GM12878 (cell line): Measurements from ENCODE around the gene GSKIP. TPM values are rescaled to one million over a fixed set of nuclear protein-coding genes. Genes with fewer than 3 reads are reported as not detected.

ENCODE experiments used
- ATAC-seq: fragments of 200-7000 bp; cut with Tn5 transposase; 3 replicates; pipeline ENCODE4 v1.9.1; 2020; ENCODE audit warnings: mild to moderate bottlenecking, moderate library complexity
- BruUV-seq: library from RNA; stranded (reverse); fragments of 400-500 nt; replicated peaks from 2 replicates; lab custom pipeline; 2021; lab: Mats Ljungman, UMichigan
- CTCF ChIA-PET: fragments of 300-600 bp; sonication (Branson Sonifier 250); formaldehyde crosslinking; extraction: SDS; loops from one replicate; lab custom pipeline; 2021; ENCODE audit warnings: inconsistent platforms; lab: Yijun Ruan, JAX
- POLR2A ChIA-PET: fragments of 350-600 bp; formaldehyde crosslinking; extraction: SDS; loops from one replicate; lab custom pipeline; 2021; ENCODE audit warnings: inconsistent platforms; lab: Charles Lee
- RAD21 ChIA-PET: fragments of 300-600 bp; sonication (Branson Sonifier 250); formaldehyde crosslinking; loops from one replicate; lab custom pipeline; 2023; ENCODE audit warnings: antibody characterized with exemption; ENCODE audit not compliant: unreplicated experiment; lab: Charles Lee
- SMC1A ChIA-PET: fragments of 300-600 bp; sonication (Branson Sonifier 250); formaldehyde crosslinking; loops from one replicate; lab custom pipeline; 2023; ENCODE audit not compliant: unreplicated experiment, uncharacterized antibody; lab: Charles Lee
- DNase-seq: peaks from one replicate; pipeline ENCODE4 v3.0.0-alpha.2; 2011; ENCODE audit warnings: low read depth, low spot score
- FAIRE-seq: peaks from 3 replicates; lab custom pipeline; 2011; peaks lifted over from hg19 to GRCh38; lab: Jason Lieb, UNC
- H2AFZ ChIP-seq: 2 replicates; pipeline ENCODE4 v1.6.0; 2011; ENCODE audit warnings: low read depth, low read length, control low read depth; ENCODE audit not compliant: control insufficient read depth
- H3K27ac ChIP-seq: 2 replicates; pipeline ENCODE4 v1.5.1; 2011; ENCODE audit warnings: control low read depth; ENCODE audit not compliant: control insufficient read depth, insufficient read depth
- H3K27me3 ChIP-seq, 2 experiments: replicated peaks in 1 of 2; 2 replicates each; pipeline versions ENCODE4 v1.6.0 to v1.6.1; 2011; ENCODE audit warnings: low read length in 1 of 2; ENCODE audit not compliant: control insufficient read depth in 2 of 2, insufficient read depth in 2 of 2
- H3K36me3 ChIP-seq, 2 experiments: 2 replicates each; pipeline ENCODE4 v1.5.1; 2011; ENCODE audit warnings: low read length in 1 of 2; ENCODE audit not compliant: control insufficient read depth in 2 of 2, insufficient read depth in 2 of 2
- H3K4me1 ChIP-seq: 2 replicates; pipeline ENCODE4 v1.6.1; 2011; ENCODE audit warnings: mild to moderate bottlenecking, low read length, moderate library complexity, mixed read lengths; ENCODE audit not compliant: control insufficient read depth, insufficient read depth
- H3K4me2 ChIP-seq: 2 replicates; pipeline ENCODE4 v1.6.0; 2011; ENCODE audit warnings: control low read depth; ENCODE audit not compliant: control insufficient read depth, insufficient read depth
- H3K4me3 ChIP-seq: fragments of 200-600 bp; sonication (generic); 2 replicates; pipeline ENCODE4 v1.5.1; 2016
- H3K79me2 ChIP-seq: 2 replicates; pipeline ENCODE4 v1.6.0; 2011; ENCODE audit warnings: low read length; ENCODE audit not compliant: control insufficient read depth, insufficient read depth
- H3K9ac ChIP-seq: 2 replicates; pipeline ENCODE4 v1.8.0; 2011; ENCODE audit warnings: low read length, control low read depth, mixed read lengths; ENCODE audit not compliant: control insufficient read depth, insufficient read depth
- H3K9me3 ChIP-seq: replicated peaks from 3 replicates; pipeline ENCODE4 v1.5.1; 2011; ENCODE audit warnings: mild to moderate bottlenecking, low read length; ENCODE audit not compliant: control insufficient read depth, insufficient read depth
- H4K20me1 ChIP-seq: 2 replicates; pipeline ENCODE4 v1.6.0; 2011; ENCODE audit not compliant: control insufficient read depth, insufficient read depth
- HDAC2 ChIP-seq: fragments of 200-600 bp; sonication (generic); IDR thresholded peaks from 2 replicates; pipeline ENCODE4 v1.6.1; 2017
- HDAC6 ChIP-seq: fragments of 200-600 bp; sonication (generic); IDR thresholded peaks from one replicate; pipeline ENCODE4 v1.8.0; 2017; ENCODE audit warnings: antibody characterized with exemption; ENCODE audit not compliant: unreplicated experiment
- HDGF ChIP-seq: fragments of 450-650 bp; IDR thresholded peaks from 2 replicates; pipeline ENCODE4 v1.6.1; 2016; ENCODE audit warnings: antibody characterized with exemption
- HSF1 ChIP-seq: fragments of 150-350 bp; IDR thresholded peaks from 2 replicates; pipeline ENCODE4 v1.6.1; 2014; ENCODE audit warnings: mild to moderate bottlenecking, low read depth, low read length
- IRF4 ChIP-seq: IDR thresholded peaks from 2 replicates; pipeline ENCODE4 v1.6.1; 2011; ENCODE audit warnings: low read depth, low read length
- MTA2 ChIP-seq: fragments of 450-650 bp; IDR thresholded peaks from 2 replicates; pipeline ENCODE4 v1.6.1; 2016; ENCODE audit warnings: low read depth, mild to moderate bottlenecking, moderate library complexity
- NR2C1 ChIP-seq: fragments of 450-650 bp; IDR thresholded peaks from 2 replicates; pipeline ENCODE4 v1.6.1; 2017; ENCODE audit warnings: antibody characterized with exemption, mild to moderate bottlenecking, moderate library complexity
- POU2F2 ChIP-seq: IDR thresholded peaks from 3 replicates; pipeline ENCODE4 v1.6.1; 2011; ENCODE audit warnings: low read depth, mild to moderate bottlenecking, low read length, borderline replicate concordance
- RELA ChIP-seq: fragments of 450-650 bp; IDR thresholded peaks from 2 replicates; pipeline ENCODE4 v1.8.0; 2014; ENCODE audit warnings: borderline replicate concordance; ENCODE audit not compliant: partially characterized antibody
- SMAD1 ChIP-seq: fragments of 450-650 bp; IDR thresholded peaks from 2 replicates; pipeline ENCODE4 v1.6.1; 2018; ENCODE audit warnings: mild to moderate bottlenecking, low read depth; ENCODE audit not compliant: partially characterized antibody
- STAT3 ChIP-seq: IDR thresholded peaks from 2 replicates; pipeline ENCODE4 v1.6.1; 2011; ENCODE audit warnings: low read depth, low read length, improper control_type of control experiment
- WRNIP1 ChIP-seq: IDR thresholded peaks from 2 replicates; pipeline ENCODE4 v1.6.1; 2011; ENCODE audit warnings: low read depth, low read length, improper control_type of control experiment, borderline replicate concordance
- ZBTB33 ChIP-seq: fragments of 450-650 bp; IDR thresholded peaks from 2 replicates; pipeline ENCODE4 v1.6.1; 2017; ENCODE audit warnings: mild to moderate bottlenecking
- ZNF622 ChIP-seq: fragments of 450-650 bp; IDR thresholded peaks from 2 replicates; pipeline ENCODE4 v1.6.1; 2017; ENCODE audit warnings: mild to moderate bottlenecking, inconsistent platforms
- WGBS: methylation state at CpG from one replicate; pipeline ENCODE4 v1.1.6; 2016; ENCODE audit warnings: low lambda C conversion rate; ENCODE audit not compliant: insufficient replicate concordance, insufficient coverage; ENCODE audit errors: missing lambda C conversion rate; 5-methylcytosine and 5-hydroxymethylcytosine counted together
- in situ Hi-C: fragments of 300-500 bp; cut with MboI; formaldehyde crosslinking; loops from 9 replicates; pipeline ENCODE4 v1.14.3; 2018; ENCODE audit warnings: mixed read lengths
- intact Hi-C: fragments of 100-400 bp; cut with micrococcal nuclease; formaldehyde crosslinking; loops from one replicate; pipeline ENCODE4 v1.14.2; 2022; ENCODE audit not compliant: unreplicated experiment
- polyA plus RNA-seq, 11 experiments: library from polyadenylated mRNA; depleted of rRNA in 4 of 11; unstranded in 6 of 11; stranded (reverse) in 5 of 11; fragments of >200 nt; fragmentation: Nextera tagmentation in 4 of 11; fragmentation: Illumina TruSeq in 1 of 11; extraction: Ambion mirVana in 4 of 11; extraction: Trizol in 1 of 11; gene quantifications; 1 replicate in 1 of 11; 2 replicates in 10 of 11; pipeline versions ENCODE4 v1.2.1 to v1.2.3, GENCODE V29; 2011 to 2016; ENCODE audit warnings: inconsistent platforms in 2 of 11, missing spikeins in 2 of 11, low read depth in 1 of 11
- total RNA-seq, 4 experiments: library from RNA; depleted of rRNA in 3 of 4; stranded (reverse); fragments of >200 nt in 3 of 4; fragmentation: Illumina TruSeq in 1 of 4; extraction: Trizol in 1 of 4; gene quantifications; 2 replicates each; pipeline versions ENCODE4 v1.2.1 to v1.2.3, GENCODE V29; 2013 to 2021
- TF ChIP-seq, protein P1 (sequence below): fragments of 450-650 bp; IDR thresholded peaks from 2 replicates; pipeline ENCODE4 v1.6.1; 2016; ENCODE audit warnings: mild to moderate bottlenecking
- TF ChIP-seq, protein P2 (sequence below): fragments of 450-650 bp; IDR thresholded peaks from 2 replicates; pipeline ENCODE4 v1.6.1; 2017; ENCODE audit warnings: low read depth, mild to moderate bottlenecking, moderate library complexity
- TF ChIP-seq, protein P3 (sequence below): fragments of 450-650 bp; IDR thresholded peaks from 2 replicates; pipeline ENCODE4 v1.6.1; 2014; ENCODE audit warnings: mild to moderate bottlenecking
- TF ChIP-seq, protein P4 (sequence below): IDR thresholded peaks from 2 replicates; pipeline ENCODE4 v1.6.1; 2012; ENCODE audit warnings: low read depth, low read length, improper control_type of control experiment

Gene GSKIP
- total and polyA plus RNA-seq, 10 of the 15 experiments (the other 5 are each of a cell fraction or from before 2014, with no cell fraction given): 15.4 to 75.2 (median 26.1) TPM

DNA sequence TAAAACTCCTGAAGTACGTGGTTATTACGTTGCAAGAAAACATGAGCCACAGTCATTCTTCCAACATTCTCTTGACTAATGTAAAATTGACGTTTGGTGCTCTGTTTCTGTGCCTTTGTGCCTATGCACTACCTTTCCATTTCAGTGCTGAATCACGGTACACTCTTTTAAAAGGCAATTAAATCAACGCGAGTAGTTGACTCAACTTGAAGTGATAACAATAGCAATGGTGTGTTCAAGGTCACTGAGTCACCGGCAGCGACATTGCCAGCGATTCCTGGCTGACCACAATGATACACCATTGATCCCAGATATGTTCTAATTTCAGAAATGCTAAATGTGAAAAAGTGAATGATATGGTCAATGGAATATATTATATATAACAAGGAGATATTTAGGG lies 46.4 kb downstream of the GSKIP start:
- H3K4me3 ChIP-seq: no peak overlapping the region
- H4K20me1 ChIP-seq: no peaks in the 10 kb centered on the region
- H3K9me3 ChIP-seq: no peaks in the 10 kb centered on the region
- H3K27me3 ChIP-seq: no peaks in the 10 kb centered on the region
- WGBS: 75% methylated on average over 9 of the region's 9 CpGs
- no peak for TF ChIP-seq MTA2
- TF ChIP-seq ZBTB33: no peak
- no peak for TF ChIP-seq STAT3
- no peak for TF ChIP-seq IRF4
- TF ChIP-seq, protein P1, sequence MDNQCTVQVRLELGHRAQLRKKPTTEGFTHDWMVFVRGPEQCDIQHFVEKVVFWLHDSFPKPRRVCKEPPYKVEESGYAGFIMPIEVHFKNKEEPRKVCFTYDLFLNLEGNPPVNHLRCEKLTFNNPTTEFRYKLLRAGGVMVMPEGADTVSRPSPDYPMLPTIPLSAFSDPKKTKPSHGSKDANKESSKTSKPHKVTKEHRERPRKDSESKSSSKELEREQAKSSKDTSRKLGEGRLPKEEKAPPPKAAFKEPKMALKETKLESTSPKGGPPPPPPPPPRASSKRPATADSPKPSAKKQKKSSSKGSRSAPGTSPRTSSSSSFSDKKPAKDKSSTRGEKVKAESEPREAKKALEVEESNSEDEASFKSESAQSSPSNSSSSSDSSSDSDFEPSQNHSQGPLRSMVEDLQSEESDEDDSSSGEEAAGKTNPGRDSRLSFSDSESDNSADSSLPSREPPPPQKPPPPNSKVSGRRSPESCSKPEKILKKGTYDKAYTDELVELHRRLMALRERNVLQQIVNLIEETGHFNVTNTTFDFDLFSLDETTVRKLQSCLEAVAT: no peak
- TF ChIP-seq HDAC2: no peak
- no peak for TF ChIP-seq RELA
- no peak for TF ChIP-seq HDAC6
- TF ChIP-seq, protein P2, sequence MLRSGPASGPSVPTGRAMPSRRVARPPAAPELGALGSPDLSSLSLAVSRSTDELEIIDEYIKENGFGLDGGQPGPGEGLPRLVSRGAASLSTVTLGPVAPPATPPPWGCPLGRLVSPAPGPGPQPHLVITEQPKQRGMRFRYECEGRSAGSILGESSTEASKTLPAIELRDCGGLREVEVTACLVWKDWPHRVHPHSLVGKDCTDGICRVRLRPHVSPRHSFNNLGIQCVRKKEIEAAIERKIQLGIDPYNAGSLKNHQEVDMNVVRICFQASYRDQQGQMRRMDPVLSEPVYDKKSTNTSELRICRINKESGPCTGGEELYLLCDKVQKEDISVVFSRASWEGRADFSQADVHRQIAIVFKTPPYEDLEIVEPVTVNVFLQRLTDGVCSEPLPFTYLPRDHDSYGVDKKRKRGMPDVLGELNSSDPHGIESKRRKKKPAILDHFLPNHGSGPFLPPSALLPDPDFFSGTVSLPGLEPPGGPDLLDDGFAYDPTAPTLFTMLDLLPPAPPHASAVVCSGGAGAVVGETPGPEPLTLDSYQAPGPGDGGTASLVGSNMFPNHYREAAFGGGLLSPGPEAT: no peak
- TF ChIP-seq HDGF: no peak
- no peak for TF ChIP-seq WRNIP1
- no peak for TF ChIP-seq ZNF622
- no peak for TF ChIP-seq SMAD1
- TF ChIP-seq, protein P3, sequence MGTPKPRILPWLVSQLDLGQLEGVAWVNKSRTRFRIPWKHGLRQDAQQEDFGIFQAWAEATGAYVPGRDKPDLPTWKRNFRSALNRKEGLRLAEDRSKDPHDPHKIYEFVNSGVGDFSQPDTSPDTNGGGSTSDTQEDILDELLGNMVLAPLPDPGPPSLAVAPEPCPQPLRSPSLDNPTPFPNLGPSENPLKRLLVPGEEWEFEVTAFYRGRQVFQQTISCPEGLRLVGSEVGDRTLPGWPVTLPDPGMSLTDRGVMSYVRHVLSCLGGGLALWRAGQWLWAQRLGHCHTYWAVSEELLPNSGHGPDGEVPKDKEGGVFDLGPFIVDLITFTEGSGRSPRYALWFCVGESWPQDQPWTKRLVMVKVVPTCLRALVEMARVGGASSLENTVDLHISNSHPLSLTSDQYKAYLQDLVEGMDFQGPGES: no peak
- TF ChIP-seq POU2F2: no peak
- TF ChIP-seq, protein P4, sequence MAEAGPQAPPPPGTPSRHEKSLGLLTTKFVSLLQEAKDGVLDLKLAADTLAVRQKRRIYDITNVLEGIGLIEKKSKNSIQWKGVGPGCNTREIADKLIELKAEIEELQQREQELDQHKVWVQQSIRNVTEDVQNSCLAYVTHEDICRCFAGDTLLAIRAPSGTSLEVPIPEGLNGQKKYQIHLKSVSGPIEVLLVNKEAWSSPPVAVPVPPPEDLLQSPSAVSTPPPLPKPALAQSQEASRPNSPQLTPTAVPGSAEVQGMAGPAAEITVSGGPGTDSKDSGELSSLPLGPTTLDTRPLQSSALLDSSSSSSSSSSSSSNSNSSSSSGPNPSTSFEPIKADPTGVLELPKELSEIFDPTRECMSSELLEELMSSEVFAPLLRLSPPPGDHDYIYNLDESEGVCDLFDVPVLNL: no peak
- no peak for TF ChIP-seq NR2C1
- TF ChIP-seq HSF1: no peak
- H3K36me3 ChIP-seq: no peaks in the 10 kb centered on the region
- H3K4me2 ChIP-seq: no peak overlapping the region
- CTCF ChIA-PET: no interaction called here
- DNase-seq (no peak), FAIRE-seq (no peak), ATAC-seq (no peak)
- no peaks in the 10 kb centered on the region for H3K4me1 ChIP-seq
- SMC1A ChIA-PET: no interaction called here
- H3K27ac ChIP-seq: no peak overlapping the region
- no TSS peak for BruUV-seq
- in situ Hi-C loops: no loop called here
- no peak overlapping the region for H3K9ac ChIP-seq
- POLR2A ChIA-PET: no interaction called here
- RAD21 ChIA-PET: no interaction called here
- H3K79me2 ChIP-seq: no peaks in the 10 kb centered on the region
- no peak overlapping the region for H2AFZ ChIP-seq
- intact Hi-C loops: no loop called here
